OCI-LY3 (cell line): ENCODE data around the gene VKORC1.

Experiments
- CTCF ChIP-seq: fragments of 200-600, 300-600 bp; sonication (generic); IDR thresholded peaks from 2 replicates; pipeline ENCODE4 v1.5.1; 2014; ENCODE audit warnings: antibody characterized with exemption, low read length, low read depth
- EZH2phosphoT487 ChIP-seq: fragments of 200-600 bp; shearing (Covaris generic); IDR thresholded peaks from 2 replicates; pipeline ENCODE4 v1.6.1; 2018; ENCODE audit warnings: antibody characterized with exemption, mixed run types, low read depth

- TF ChIP-seq CTCF: no peak
- TF ChIP-seq EZH2phosphoT487: no peak
Observed at GRCh38 chr16:31061813-31062440, 32.7 kb downstream of the VKORC1 start.
